ENCODE measurements around the gene OR6V1.

OR6V1 gene

GRCh38 chr7:143050931-143051330, 1.2 kb upstream of the OR6V1 start:
- DNase-seq (ENCODE audit: low read depth, low spot score), result no peak
- Histone ChIP-seq H3K36me3 (ENCODE audit: insufficient read depth, insufficient read length, low read length) (no peaks in the 10 kb centered on the region), H3K4me1 (ENCODE audit: insufficient read depth, insufficient read length) (no peaks in the 10 kb centered on the region), H3K9me3 (ENCODE audit: insufficient read depth, low read length) (no peaks in the 10 kb centered on the region; the same call in 1 of the 2 replicates), H3K9ac (ENCODE audit: insufficient read length, low read depth) (no peak overlapping the region), H3K27me3 (ENCODE audit: insufficient read depth, insufficient read length) (no peaks in the 10 kb centered on the region), H3K4me3 (ENCODE audit: insufficient read length, low read depth) (no peak overlapping the region)
- TF ChIP-seq ZNF274 (IDR thresholded peaks at IDR 0.05; ENCODE audit: low read depth, low read length) (no peak), SUZ12 (IDR thresholded peaks at IDR 0.05; ENCODE audit: extremely low read depth, insufficient read depth, insufficient read length) (no peak), YY1 (IDR thresholded peaks at IDR 0.05; ENCODE audit: insufficient read depth, insufficient read length) (no peak)

- no peak for DNase-seq (ENCODE audit: low read depth, low spot score)
- TF ChIP-seq SUZ12 (IDR thresholded peaks at IDR 0.05; ENCODE audit: extremely low read depth, insufficient read depth, insufficient read length) (no peak), ZNF274 (IDR thresholded peaks at IDR 0.05; ENCODE audit: low read depth, low read length) (no peak), YY1 (IDR thresholded peaks at IDR 0.05; ENCODE audit: insufficient read depth, insufficient read length) (no peak)
- Histone ChIP-seq H3K27me3 (ENCODE audit: insufficient read depth, insufficient read length) (peaks cover 2% of the 10 kb centered on the region), H3K9me3 (ENCODE audit: insufficient read depth, low read length) (no peaks in the 10 kb centered on the region; the same call in 1 of the 2 replicates), H3K36me3 (ENCODE audit: insufficient read depth, insufficient read length, low read length) (no peaks in the 10 kb centered on the region), H3K9ac (ENCODE audit: insufficient read length, low read depth) (no peak overlapping the region), H3K4me3 (ENCODE audit: insufficient read length, low read depth) (no peak overlapping the region), H3K4me1 (ENCODE audit: insufficient read depth, insufficient read length) (no peaks in the 10 kb centered on the region)
Measured at GRCh38 chr7:143054621-143055020, 2.5 kb downstream of the OR6V1 start.

GRCh38 chr7:143055754-143056153, 3.6 kb downstream of the OR6V1 start:
- no peak for DNase-seq (ENCODE audit: low read depth, low spot score)
- no peaks in the 10 kb centered on the region; the same call in 1 of the 2 replicates for H3K9me3 ChIP-seq (ENCODE audit: insufficient read depth, low read length)
- TF ChIP-seq YY1 (IDR thresholded peaks at IDR 0.05; ENCODE audit: insufficient read depth, insufficient read length) (no peak), ZNF274 (IDR thresholded peaks at IDR 0.05; ENCODE audit: low read depth, low read length) (no peak), SUZ12 (IDR thresholded peaks at IDR 0.05; ENCODE audit: extremely low read depth, insufficient read depth, insufficient read length) (no peak)

GRCh38 chr7:143063741-143064140, 11.6 kb downstream of the OR6V1 start:
- Histone ChIP-seq H3K9me3 (ENCODE audit: insufficient read depth, low read length) (no peaks in the 10 kb centered on the region), H3K36me3 (ENCODE audit: insufficient read depth, insufficient read length, low read length) (no peaks in the 10 kb centered on the region), H3K27me3 (ENCODE audit: insufficient read depth, insufficient read length) (peaks cover 4% of the 10 kb centered on the region), H3K9ac (ENCODE audit: insufficient read length, low read depth) (no peak overlapping the region), H3K4me1 (ENCODE audit: insufficient read depth, insufficient read length) (no peaks in the 10 kb centered on the region), H3K4me3 (ENCODE audit: insufficient read length, low read depth) (no peak overlapping the region)
- TF ChIP-seq ZNF274 (IDR thresholded peaks at IDR 0.05; ENCODE audit: low read depth, low read length), result no peak
- no peak for TF ChIP-seq YY1 (IDR thresholded peaks at IDR 0.05; ENCODE audit: insufficient read depth, insufficient read length)
- TF ChIP-seq SUZ12 (IDR thresholded peaks at IDR 0.05; ENCODE audit: extremely low read depth, insufficient read depth, insufficient read length), result no peak
- DNase-seq (ENCODE audit: low read depth, low spot score), result no peak

More at GRCh38 chr7:143055754-143056153, 3.6 kb downstream of the OR6V1 start:
- Histone ChIP-seq H3K27me3 (ENCODE audit: insufficient read depth, insufficient read length) (peaks cover 4% of the 10 kb centered on the region), H3K4me3 (ENCODE audit: insufficient read length, low read depth) (no peak overlapping the region), H3K9ac (ENCODE audit: insufficient read length, low read depth) (no peak overlapping the region), H3K4me1 (ENCODE audit: insufficient read depth, insufficient read length) (no peaks in the 10 kb centered on the region), H3K36me3 (ENCODE audit: insufficient read depth, insufficient read length, low read length) (no peaks in the 10 kb centered on the region)

GRCh38 chr7:143068446-143068845, 16.3 kb downstream of the OR6V1 start:
- DNase-seq (ENCODE audit: low read depth, low spot score), result no peak
- no peak for TF ChIP-seq ZNF274 (IDR thresholded peaks at IDR 0.05; ENCODE audit: low read depth, low read length)
- no peak for TF ChIP-seq SUZ12 (IDR thresholded peaks at IDR 0.05; ENCODE audit: extremely low read depth, insufficient read depth, insufficient read length)
- TF ChIP-seq YY1 (IDR thresholded peaks at IDR 0.05; ENCODE audit: insufficient read depth, insufficient read length), result no peak
- Histone ChIP-seq H3K36me3 (ENCODE audit: insufficient read depth, insufficient read length, low read length) (no peaks in the 10 kb centered on the region), H3K4me1 (ENCODE audit: insufficient read depth, insufficient read length) (peaks cover 2% of the 10 kb centered on the region), H3K27me3 (ENCODE audit: insufficient read depth, insufficient read length) (no peaks in the 10 kb centered on the region), H3K4me3 (ENCODE audit: insufficient read length, low read depth) (no peak overlapping the region), H3K9ac (ENCODE audit: insufficient read length, low read depth) (no peak overlapping the region), H3K9me3 (ENCODE audit: insufficient read depth, low read length) (no peaks in the 10 kb centered on the region)

GRCh38 chr7:143069912-143070500, 17.9 kb downstream of the OR6V1 start:
- Histone ChIP-seq H3K9me3 (ENCODE audit: insufficient read depth, low read length) (no peaks in the 10 kb centered on the region), H3K4me1 (ENCODE audit: insufficient read depth, insufficient read length) (peaks cover 2% of the 10 kb centered on the region), H3K36me3 (ENCODE audit: insufficient read depth, insufficient read length, low read length) (no peaks in the 10 kb centered on the region), H3K4me3 (ENCODE audit: insufficient read length, low read depth) (no peak overlapping the region), H3K27me3 (ENCODE audit: insufficient read depth, insufficient read length) (no peaks in the 10 kb centered on the region), H3K9ac (ENCODE audit: insufficient read length, low read depth) (no peak overlapping the region)
- no peak for DNase-seq (ENCODE audit: low read depth, low spot score)
- TF ChIP-seq SUZ12 (IDR thresholded peaks at IDR 0.05; ENCODE audit: extremely low read depth, insufficient read depth, insufficient read length) (no peak), YY1 (IDR thresholded peaks at IDR 0.05; ENCODE audit: insufficient read depth, insufficient read length) (no peak)

- no peaks in the 10 kb centered on the region for H3K27me3 ChIP-seq (ENCODE audit: insufficient read depth, insufficient read length)
- TF ChIP-seq YY1 (IDR thresholded peaks at IDR 0.05; ENCODE audit: insufficient read depth, insufficient read length) (no peak), SUZ12 (IDR thresholded peaks at IDR 0.05; ENCODE audit: extremely low read depth, insufficient read depth, insufficient read length) (no peak), ZNF274 (IDR thresholded peaks at IDR 0.05; ENCODE audit: low read depth, low read length) (no peak)
- H3K4me1 ChIP-seq (ENCODE audit: insufficient read depth, insufficient read length), result peaks cover 5% of the 10 kb centered on the region
- H3K4me3 ChIP-seq (ENCODE audit: insufficient read length, low read depth), result no peak overlapping the region
- no peaks in the 10 kb centered on the region for H3K9me3 ChIP-seq (ENCODE audit: insufficient read depth, low read length)
- no peaks in the 10 kb centered on the region for H3K36me3 ChIP-seq (ENCODE audit: insufficient read depth, insufficient read length, low read length)
- H3K9ac ChIP-seq (ENCODE audit: insufficient read length, low read depth), result no peak overlapping the region
- DNase-seq (ENCODE audit: low read depth, low spot score), result no peak
Measured at GRCh38 chr7:143073556-143073955, 21.4 kb downstream of the OR6V1 start.

All from NT2/D1 (cell line).